Activated CD4-positive, alpha-beta T cell treated with anti-CD3 and anti-CD28 coated beads for 48 hours (primary cell): Measurements from ENCODE around the gene RAB3A.

Experiments
- DNase-seq: peaks from one replicate; pipeline ENCODE4 v3.0.0-alpha.2; 2020

Gene RAB3A

DNA sequence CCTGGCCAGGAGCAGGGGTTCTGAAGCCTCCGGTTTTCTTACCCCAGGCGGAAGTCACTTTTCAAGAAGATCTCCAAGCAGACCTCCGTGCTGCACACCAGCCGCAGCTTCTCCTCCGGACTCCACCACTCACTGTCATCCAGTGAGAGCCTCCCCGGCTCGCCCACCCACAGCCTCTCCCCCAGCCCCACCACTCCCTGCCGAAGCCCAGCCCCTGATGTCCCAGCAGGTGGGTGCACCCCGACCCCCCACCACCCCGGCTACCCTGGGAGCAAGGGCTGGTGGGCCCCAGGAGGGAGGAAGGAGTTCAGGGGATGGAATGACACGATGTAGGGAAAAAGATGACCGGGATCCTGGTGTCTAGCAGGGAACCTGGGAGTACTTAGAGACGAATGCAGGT lies 56.4 kb downstream of the RAB3A start:
- no peak for DNase-seq
